ENCODE measurements around the gene ATG9A.

ATG9A gene

GRCh38 chr2:219229305-219230058 is at the start of gene ATG9A, which contains the start of gene ANKZF1:
TSS of gene ATG9A (minus strand) at chr2:219229636. CDS start at chr2:219228024, 1,612 bp downstream.
TSS of gene ANKZF1 (plus strand) at chr2:219229806. CDS start at chr2:219230258, 452 bp downstream.
- H3K4me2 ChIP-seq (ENCODE audit: low read depth, low read length, poor library complexity, severe bottlenecking): peak within 1 kb of the TSS; percentile 97
- H3K27me3 ChIP-seq (ENCODE audit: low read length): no peaks in the 10 kb centered on the region
- H3K9ac ChIP-seq (ENCODE audit: low read length): peak within 1 kb of the TSS; percentile 76
- H3K27ac ChIP-seq (ENCODE audit: low read depth, low read length): peak within 1 kb of the TSS; percentile 70
- H3K4me3 ChIP-seq (ENCODE audit: insufficient read depth, low read length, poor library complexity, severe bottlenecking): peak within 1 kb of the TSS; percentile 97
- H3K79me2 ChIP-seq (ENCODE audit: insufficient read depth, low read length): peaks cover 33% of the 10 kb centered on the region
- H2AFZ ChIP-seq (ENCODE audit: low read depth, low read length, severe bottlenecking): peak within 1 kb of the TSS; percentile 55
- no peaks in the 10 kb centered on the region for H4K20me1 ChIP-seq (ENCODE audit: low read depth, low read length)
- no peaks in the 10 kb centered on the region for H3K9me3 ChIP-seq (ENCODE audit: insufficient read depth, low read length)
- TF ChIP-seq EZH2phosphoT487 (conservative IDR thresholded peaks at IDR 0.05; ENCODE audit: low read length): no peak
- TF ChIP-seq, protein P1, sequence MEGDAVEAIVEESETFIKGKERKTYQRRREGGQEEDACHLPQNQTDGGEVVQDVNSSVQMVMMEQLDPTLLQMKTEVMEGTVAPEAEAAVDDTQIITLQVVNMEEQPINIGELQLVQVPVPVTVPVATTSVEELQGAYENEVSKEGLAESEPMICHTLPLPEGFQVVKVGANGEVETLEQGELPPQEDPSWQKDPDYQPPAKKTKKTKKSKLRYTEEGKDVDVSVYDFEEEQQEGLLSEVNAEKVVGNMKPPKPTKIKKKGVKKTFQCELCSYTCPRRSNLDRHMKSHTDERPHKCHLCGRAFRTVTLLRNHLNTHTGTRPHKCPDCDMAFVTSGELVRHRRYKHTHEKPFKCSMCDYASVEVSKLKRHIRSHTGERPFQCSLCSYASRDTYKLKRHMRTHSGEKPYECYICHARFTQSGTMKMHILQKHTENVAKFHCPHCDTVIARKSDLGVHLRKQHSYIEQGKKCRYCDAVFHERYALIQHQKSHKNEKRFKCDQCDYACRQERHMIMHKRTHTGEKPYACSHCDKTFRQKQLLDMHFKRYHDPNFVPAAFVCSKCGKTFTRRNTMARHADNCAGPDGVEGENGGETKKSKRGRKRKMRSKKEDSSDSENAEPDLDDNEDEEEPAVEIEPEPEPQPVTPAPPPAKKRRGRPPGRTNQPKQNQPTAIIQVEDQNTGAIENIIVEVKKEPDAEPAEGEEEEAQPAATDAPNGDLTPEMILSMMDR (IDR thresholded peaks at IDR 0.05; ENCODE audit: insufficient read depth, low read length, poor library complexity, severe bottlenecking): no peak
- H3K9me2 ChIP-seq (replicated peaks; ENCODE audit: insufficient read depth, low read length): no peaks in the 10 kb centered on the region
- H3K36me3 ChIP-seq (ENCODE audit: low read length): 0 out of 2 replicates have a peak, but pooled peaks cover 7% of the 10 kb centered on the region
- no peaks in the 10 kb centered on the region for H3F3A ChIP-seq (ENCODE audit: insufficient read depth)

DNA sequence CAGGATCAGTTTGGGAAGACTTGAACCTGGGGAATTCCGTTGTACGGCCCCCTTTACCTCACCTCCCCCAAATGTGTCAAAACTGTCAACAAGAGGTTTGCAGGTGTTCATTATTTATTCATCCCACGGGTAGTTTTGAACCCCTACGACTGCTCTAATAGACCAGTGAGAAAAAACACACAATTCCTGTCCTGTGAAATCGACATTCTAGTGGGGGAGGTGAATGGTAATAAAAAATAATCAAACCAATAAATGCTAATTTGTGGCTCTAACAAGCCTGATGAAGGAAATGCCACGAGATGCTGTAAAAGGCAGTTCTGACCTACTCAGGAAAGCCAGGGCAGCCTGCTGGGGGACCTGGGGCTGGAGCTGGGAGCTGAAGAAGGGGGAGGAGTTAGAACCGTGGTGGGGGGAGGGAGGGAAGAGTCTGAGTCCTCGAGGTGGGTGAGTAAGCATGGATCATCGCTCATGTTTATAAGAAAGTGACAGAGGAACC is 49.3 kb upstream of the ATG9A start:
- no peaks in the 10 kb centered on the region for H3K9me2 ChIP-seq (replicated peaks; ENCODE audit: insufficient read depth, low read length)
- H3F3A ChIP-seq (ENCODE audit: insufficient read depth): peaks cover 13% of the 10 kb centered on the region
- peak overlapping the region; percentile 98 for H3K27ac ChIP-seq (ENCODE audit: low read depth, low read length)
- no peaks in the 10 kb centered on the region for H3K36me3 ChIP-seq (ENCODE audit: low read length)
- no peaks in the 10 kb centered on the region for H4K20me1 ChIP-seq (ENCODE audit: low read depth, low read length)
- H3K4me2 ChIP-seq (ENCODE audit: low read depth, low read length, poor library complexity, severe bottlenecking): peak overlapping the region; percentile 90
- no peaks in the 10 kb centered on the region for H3K9me3 ChIP-seq (ENCODE audit: insufficient read depth, low read length)
- peak overlapping the region; percentile 63 for H3K9ac ChIP-seq (ENCODE audit: low read length)
- 0 out of 2 replicates have a peak, but pooled peaks cover 4% of the 10 kb centered on the region for H3K79me2 ChIP-seq (ENCODE audit: insufficient read depth, low read length)
- TF ChIP-seq, protein P1 (IDR thresholded peaks at IDR 0.05; ENCODE audit: insufficient read depth, low read length, poor library complexity, severe bottlenecking): no peak
- H2AFZ ChIP-seq (ENCODE audit: low read depth, low read length, severe bottlenecking): no peak overlapping the region
- no peaks in the 10 kb centered on the region for H3K27me3 ChIP-seq (ENCODE audit: low read length)
- peak overlapping the region; percentile 62 for H3K4me3 ChIP-seq (ENCODE audit: insufficient read depth, low read length, poor library complexity, severe bottlenecking)

- Histone ChIP-seq H3K4me2 (ENCODE audit: low read depth, low read length, poor library complexity, severe bottlenecking) (peak overlapping the region; percentile 90), H3K9ac (ENCODE audit: low read length) (peak overlapping the region; percentile 63), H3K9me3 (ENCODE audit: insufficient read depth, low read length) (no peaks in the 10 kb centered on the region), H3F3A (ENCODE audit: insufficient read depth) (peaks cover 13% of the 10 kb centered on the region), H2AFZ (ENCODE audit: low read depth, low read length, severe bottlenecking) (peak overlapping the region; percentile 84), H3K27me3 (ENCODE audit: low read length) (no peaks in the 10 kb centered on the region), H3K27ac (ENCODE audit: low read depth, low read length) (peak overlapping the region; percentile 98), H3K9me2 (replicated peaks; ENCODE audit: insufficient read depth, low read length) (no peaks in the 10 kb centered on the region), H3K79me2 (ENCODE audit: insufficient read depth, low read length) (0 out of 2 replicates have a peak, but pooled peaks cover 4% of the 10 kb centered on the region), H4K20me1 (ENCODE audit: low read depth, low read length) (no peaks in the 10 kb centered on the region), H3K4me3 (ENCODE audit: insufficient read depth, low read length, poor library complexity, severe bottlenecking) (peak overlapping the region; percentile 62), H3K36me3 (ENCODE audit: low read length) (no peaks in the 10 kb centered on the region)
- TF ChIP-seq EZH2phosphoT487 (conservative IDR thresholded peaks at IDR 0.05; ENCODE audit: low read length): no peak
- TF ChIP-seq, protein P1 (IDR thresholded peaks at IDR 0.05; ENCODE audit: insufficient read depth, low read length, poor library complexity, severe bottlenecking): peak; percentile 95
Measured at GRCh38 chr2:219277703-219278654, 48.5 kb upstream of the ATG9A start.

Data from SU-DHL-6 (cell line).